ENCODE results near the gene ANXA8L1.
"Not testable (repeated sequence)": the region's sequence is repeated elsewhere in the genome, so short reads cannot be mapped to it uniquely, and the experiment has no call there.

ANXA8L1 gene

GRCh38 chr10:46398212-46398886 lies 22.8 kb downstream of the ANXA8L1 start:
- DNase-seq (ENCODE audit: low spot score) = not testable (repeated sequence)

- not testable (repeated sequence) for DNase-seq (ENCODE audit: low spot score)
Observed at GRCh38 chr10:46409556-46409955, 34.0 kb downstream of the ANXA8L1 start.

- DNase-seq (ENCODE audit: low spot score) = not testable (repeated sequence)
Observed at GRCh38 chr10:46411123-46411522, 35.5 kb downstream of the ANXA8L1 start.

GRCh38 chr10:46412665-46413064 lies 37.1 kb downstream of the ANXA8L1 start:
- not testable (repeated sequence) for DNase-seq (ENCODE audit: low spot score)

- not testable (repeated sequence) for DNase-seq (ENCODE audit: low spot score)
Observed at GRCh38 chr10:46415291-46415690, 39.7 kb downstream of the ANXA8L1 start.

GRCh38 chr10:46418283-46418682 lies 42.7 kb downstream of the ANXA8L1 start:
- not testable (repeated sequence) for DNase-seq (ENCODE audit: low spot score)

- not testable (repeated sequence) for DNase-seq (ENCODE audit: low spot score)
Observed at GRCh38 chr10:46419570-46420379, 44.2 kb downstream of the ANXA8L1 start.

- not testable (repeated sequence) for DNase-seq (ENCODE audit: low spot score)
Observed at GRCh38 chr10:46423550-46423949, 48.0 kb downstream of the ANXA8L1 start.

GRCh38 chr10:46440942-46441341 lies 65.4 kb downstream of the ANXA8L1 start:
- DNase-seq (ENCODE audit: low spot score) = not testable (repeated sequence)

Data from left forelimb (tissue), 1 donor.